Stomach (tissue), 4 donors: ENCODE data around the gene BPIFB2.

Experiments used
- EP300 ChIP-seq: sonication (generic); formaldehyde crosslinking; IDR thresholded peaks from one replicate; pipeline ENCODE4 v1.6.1; 2017; ENCODE audit warnings: antibody characterized with exemption
- POLR2AphosphoS5 ChIP-seq, 3 donors: sonication (generic); formaldehyde crosslinking; IDR thresholded peaks; one replicate each; pipeline ENCODE4 v1.6.1; 2016; ENCODE audit warnings: antibody characterized with exemption in 3 of 3
- TF ChIP-seq, protein P1 (sequence below), 7 experiments: fragments of 450-650 bp in 4 of 7; fragments of 200-600 bp in 3 of 7; sonication (generic) in 3 of 7; IDR thresholded peaks; one replicate each; pipeline ENCODE4 v1.5.1; 2016 to 2019; ENCODE audit warnings: antibody characterized with exemption in 7 of 7, control low read depth in 2 of 7, mild to moderate bottlenecking in 1 of 7

GRCh38 chr20:33028875-33029274 is 21.4 kb downstream of the BPIFB2 start:
- TF ChIP-seq EP300 (no peak), POLR2AphosphoS5 (IDR thresholded peaks at IDR 0.05) (no peak)
- TF ChIP-seq, protein P1, sequence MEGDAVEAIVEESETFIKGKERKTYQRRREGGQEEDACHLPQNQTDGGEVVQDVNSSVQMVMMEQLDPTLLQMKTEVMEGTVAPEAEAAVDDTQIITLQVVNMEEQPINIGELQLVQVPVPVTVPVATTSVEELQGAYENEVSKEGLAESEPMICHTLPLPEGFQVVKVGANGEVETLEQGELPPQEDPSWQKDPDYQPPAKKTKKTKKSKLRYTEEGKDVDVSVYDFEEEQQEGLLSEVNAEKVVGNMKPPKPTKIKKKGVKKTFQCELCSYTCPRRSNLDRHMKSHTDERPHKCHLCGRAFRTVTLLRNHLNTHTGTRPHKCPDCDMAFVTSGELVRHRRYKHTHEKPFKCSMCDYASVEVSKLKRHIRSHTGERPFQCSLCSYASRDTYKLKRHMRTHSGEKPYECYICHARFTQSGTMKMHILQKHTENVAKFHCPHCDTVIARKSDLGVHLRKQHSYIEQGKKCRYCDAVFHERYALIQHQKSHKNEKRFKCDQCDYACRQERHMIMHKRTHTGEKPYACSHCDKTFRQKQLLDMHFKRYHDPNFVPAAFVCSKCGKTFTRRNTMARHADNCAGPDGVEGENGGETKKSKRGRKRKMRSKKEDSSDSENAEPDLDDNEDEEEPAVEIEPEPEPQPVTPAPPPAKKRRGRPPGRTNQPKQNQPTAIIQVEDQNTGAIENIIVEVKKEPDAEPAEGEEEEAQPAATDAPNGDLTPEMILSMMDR (IDR thresholded peaks at IDR 0.05) = no peak
